NCI-H526 (cell line): Measurements from ENCODE around the gene AFAP1.

Experiments
- DNase-seq, 2 experiments: peaks; one replicate each; lab custom pipeline; 2025; lab: John Stamatoyannopoulos, UW

Gene AFAP1

DNA sequence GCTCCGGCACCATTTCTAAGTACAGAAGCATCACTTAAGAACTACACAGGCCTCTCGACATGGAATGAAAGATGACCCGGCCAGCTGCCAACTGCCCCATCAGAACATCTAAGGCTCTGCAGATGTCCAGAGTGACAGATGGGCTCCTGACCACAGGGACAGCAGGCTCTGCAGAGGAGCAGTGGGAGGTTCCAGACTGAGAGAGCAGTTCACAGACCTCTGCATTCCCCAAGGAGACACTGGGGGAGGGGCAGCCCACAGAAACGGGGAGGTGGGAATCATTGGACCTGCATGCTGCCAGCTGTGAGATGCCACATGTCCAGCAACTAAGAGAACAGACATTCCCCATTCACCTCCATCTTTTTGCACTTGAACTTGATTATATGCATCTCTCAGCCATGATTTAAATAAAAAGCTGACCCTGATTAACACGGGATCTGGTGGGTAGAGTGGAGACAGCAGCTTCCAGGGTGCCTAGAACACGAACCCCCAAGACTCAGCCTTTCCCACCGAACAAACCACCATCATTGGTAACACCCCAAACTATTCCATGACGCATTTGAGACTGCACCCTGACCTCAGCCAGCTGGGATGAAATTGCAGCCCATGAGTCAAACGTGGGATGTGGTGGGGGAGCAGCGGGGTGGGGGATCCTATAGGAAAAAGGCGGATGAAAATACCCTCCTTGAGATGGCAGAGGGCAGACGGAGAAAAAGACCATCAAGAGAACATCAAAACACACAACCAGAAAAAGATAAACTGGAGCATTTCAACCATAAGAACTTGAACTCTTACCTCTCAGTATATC, 47.2 kb downstream of the AFAP1 start:
- DNase-seq: no peak

DNA sequence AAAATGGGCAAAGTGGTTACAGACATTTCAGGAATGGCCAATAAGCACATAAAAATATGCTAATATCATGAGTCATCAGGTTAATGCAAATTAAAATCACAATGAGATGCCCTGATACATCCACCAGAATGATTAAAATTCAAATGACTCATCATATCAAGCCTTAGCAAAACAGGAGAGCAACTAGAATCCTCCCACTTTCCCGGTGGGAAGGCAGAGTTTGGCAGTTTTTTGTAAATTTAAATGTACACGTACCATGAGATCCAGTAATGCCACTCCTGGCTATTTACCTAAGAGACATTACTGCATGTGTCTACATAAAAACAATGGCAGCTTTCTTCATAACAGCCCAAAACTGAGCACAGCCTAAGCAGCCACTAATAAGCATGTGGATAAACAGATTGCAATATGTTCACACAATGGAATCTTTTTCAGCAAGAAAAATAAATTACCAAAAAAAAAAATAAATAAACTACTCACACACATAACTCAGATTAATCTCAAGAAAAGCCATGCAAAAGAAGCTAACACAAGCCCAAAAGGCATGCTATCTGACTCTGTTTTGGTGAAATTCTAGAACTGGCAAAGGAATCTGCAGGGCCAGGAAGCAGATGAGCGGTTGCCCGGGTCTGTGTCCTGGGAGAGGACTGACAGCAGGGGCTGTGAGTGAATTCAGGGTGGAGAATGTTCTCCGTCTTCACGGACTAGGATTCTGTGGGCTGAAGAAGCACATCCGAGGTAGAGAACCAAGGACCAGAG, 48.8 kb downstream of the AFAP1 start:
- peak; percentile 73 to 75 for DNase-seq

DNA sequence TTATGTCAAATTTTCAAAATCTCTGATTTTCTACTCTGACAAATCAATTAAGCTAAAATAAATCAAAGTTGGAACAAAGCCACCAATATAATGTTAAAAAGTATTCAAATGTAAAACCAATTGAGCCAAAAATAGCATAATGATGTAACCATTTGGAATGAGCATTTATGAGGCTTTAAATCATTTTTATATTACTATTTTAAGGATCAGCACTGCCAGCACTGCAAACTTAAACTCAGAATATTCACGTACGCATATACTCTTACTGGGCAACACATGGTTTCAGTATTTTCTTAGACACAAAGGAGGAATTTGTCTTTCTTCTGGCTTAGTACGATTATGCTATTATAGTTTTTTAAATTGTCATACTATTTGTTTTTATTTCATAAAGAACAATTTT, 52.2 kb downstream of the AFAP1 start:
- DNase-seq: no peak

DNA sequence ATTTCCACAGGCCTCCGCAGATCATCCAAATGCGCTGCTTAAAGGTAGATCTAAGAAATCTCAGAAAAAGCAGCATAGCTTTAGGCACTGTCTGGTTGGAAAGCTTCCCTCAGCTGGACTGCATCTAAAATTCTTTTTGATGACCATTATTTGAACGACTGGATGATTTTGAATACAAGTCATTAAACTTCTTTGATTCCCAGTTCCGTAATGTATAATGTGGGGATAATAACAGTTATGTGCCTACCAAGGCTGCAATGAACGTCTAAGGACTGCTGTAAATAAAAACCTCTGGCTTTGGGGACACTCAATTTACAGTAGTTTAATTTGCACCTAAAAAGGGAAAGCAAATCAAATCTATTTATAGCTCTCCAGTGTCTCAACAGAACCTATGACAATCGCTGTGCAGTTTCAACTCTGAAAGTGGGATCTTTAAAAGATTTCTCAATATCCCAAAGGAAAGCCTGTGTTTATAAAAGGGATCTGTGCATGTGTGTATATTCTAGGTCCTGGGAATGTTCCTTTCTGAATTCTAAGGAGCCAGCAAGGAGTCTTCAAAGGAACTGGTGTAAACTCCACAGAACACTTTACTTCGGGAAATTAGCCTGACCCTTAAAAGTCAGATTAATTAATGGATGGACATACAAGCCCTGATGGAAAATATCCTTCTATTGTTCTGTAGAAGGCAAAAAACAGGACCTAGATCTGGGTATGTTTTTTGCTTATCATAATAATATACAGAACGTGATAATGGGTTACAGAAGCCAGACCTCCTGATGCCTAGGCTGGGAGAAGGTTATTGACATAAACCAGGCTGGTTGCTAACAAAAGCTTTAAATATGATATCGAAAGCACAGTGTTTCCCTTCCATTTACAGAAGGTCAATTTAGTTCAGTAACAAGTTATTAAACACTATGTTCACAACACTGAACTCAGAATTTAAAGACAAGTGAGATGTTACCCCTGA, 53.4 kb downstream of the AFAP1 start:
- DNase-seq: no peak

DNA sequence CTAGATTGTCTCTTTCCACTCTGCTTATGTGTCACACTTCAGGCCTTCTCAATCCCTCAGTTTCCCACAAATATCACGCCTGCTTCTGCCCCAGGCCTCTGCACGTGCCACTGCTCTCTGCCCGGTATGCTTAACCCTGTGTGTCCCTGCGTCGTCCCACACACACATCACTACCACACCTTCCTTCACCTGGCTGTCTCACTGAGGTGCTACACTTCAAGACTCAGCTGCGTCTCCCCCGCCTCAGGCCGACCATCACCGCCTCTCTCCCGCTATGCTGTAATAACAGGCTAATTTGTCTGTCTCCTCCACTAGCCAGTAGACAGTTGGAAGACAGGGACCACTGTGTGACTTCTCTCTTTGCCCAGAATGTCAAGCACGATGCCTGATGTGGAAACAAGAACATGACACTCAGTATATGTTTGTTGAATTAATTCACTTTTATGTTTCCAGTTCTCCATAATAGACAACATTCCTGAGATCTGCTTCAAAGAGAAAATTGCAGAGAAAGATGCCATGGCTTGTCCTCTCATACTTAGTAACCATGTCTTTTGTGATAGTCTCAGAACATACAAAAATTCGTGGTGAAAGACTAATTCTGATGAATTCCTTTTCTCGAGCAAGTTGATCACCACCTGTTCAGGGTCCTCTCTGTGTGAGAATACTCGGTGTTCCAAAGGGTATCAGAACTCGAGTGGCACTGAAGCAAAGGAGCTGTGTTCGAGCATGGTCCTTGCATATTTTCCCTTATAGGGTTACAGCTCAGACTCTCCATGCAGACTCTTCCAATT, 54.2 kb downstream of the AFAP1 start:
- DNase-seq: no peak

DNA sequence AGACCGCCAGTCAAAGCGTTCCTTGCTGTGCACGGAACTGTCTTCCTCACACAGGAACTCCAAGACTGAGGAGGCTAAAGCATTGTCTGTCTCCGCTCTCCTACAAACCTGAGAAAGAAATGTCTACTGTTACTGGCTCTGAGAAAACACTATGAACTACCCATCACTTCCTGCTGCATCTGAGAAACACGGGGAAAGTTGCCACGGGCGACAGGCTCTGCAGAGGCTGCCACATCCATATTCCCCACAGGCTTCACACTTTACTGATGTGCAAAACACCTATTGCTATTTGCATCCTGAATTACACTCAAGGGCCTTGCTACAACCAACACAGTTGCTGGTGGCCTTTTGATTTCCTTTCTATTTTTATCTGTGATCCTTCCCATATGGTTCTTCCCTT, 59.0 kb downstream of the AFAP1 start:
- DNase-seq: peak; percentile 54 to 76

DNA sequence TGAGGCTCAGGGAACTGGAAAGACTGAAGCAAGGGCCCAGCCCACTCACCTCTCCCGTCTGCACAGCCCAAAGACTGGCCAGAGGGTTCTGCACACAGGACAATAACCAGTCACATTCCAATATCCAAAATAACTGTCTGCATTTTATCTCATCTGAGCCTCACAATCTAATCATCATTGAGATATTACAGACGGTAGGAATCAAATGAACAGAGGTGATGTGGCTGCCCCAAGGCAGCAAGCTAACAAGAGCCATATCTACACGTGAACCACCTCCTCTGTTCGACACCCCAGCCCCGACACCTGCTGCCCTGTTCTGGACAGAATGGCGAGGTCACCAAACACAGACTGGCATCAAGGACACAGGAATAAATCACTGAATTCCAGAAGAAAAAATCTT, 60.5 kb downstream of the AFAP1 start:
- DNase-seq: no peak

DNA sequence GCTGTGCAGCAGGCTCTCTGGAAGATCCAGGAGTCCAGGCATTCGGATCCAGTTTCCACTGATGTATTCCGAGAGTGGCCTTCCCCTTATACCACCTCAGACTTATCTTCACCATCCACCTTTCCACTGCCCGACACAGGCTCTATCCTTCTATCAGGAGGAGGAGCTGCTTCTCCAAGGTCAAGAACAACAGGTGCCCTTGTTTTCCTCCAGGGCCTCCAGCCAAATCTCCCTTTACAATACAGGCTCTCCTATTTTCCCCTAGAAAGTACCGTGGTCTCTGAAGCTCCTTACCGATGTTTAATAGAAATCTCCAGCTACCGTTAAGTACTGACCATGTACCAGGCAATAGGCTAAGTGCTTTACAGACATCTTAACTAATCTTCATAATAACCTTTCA, 61.3 kb downstream of the AFAP1 start:
- no peak for DNase-seq

DNA sequence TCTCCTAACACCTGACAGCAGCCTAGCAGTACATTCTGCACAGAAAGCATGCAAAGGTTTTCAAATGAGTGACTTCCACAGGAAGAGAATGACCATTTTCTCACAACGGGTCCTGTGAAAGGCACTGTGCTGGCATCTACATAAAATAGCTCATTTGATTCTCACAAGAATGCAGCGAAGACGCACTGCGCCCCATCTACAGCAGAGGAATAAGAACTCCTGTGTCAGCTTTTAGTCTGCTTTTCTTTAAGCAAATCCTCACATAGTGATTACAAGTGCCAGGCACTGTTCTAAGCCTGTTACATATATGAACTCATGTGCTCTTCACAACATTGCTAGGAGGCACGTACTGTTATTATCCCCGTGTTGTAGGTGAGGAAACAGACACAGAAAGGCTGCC, 62.5 kb downstream of the AFAP1 start:
- DNase-seq: no peak

DNA sequence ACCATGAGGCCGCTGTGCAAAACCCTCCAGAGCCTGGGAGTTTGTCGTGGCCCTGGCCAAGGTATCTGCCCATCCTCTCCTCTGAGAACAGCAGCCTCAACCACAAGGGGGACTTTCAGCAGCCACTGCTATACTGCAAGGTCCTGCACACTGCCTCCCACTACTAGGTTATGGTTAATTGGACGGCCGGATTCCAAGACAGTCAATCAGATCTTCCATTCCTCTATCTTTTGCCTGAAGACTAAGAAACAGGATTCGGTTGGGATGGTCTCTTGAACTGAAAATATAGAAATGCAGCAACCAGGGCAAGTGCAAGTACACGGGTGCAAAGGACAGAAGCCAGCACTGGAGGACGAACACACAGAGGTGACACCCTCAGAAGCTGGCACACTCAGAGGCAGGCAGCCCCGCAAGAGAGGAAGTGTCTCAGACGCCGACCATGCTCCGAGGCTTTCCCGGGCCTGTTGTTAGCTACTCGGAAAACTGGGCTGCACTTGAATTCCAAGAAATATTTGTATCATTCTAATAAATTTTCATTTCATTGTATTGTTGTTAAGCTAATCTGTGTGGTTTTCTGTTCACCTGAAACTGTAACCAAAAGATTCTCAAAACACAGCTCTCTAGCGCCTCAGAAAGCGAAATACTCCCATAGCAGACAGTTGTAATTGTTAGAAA, 63.3 kb downstream of the AFAP1 start:
- peak in 1 of 2 experiments; percentile 11 for DNase-seq

DNA sequence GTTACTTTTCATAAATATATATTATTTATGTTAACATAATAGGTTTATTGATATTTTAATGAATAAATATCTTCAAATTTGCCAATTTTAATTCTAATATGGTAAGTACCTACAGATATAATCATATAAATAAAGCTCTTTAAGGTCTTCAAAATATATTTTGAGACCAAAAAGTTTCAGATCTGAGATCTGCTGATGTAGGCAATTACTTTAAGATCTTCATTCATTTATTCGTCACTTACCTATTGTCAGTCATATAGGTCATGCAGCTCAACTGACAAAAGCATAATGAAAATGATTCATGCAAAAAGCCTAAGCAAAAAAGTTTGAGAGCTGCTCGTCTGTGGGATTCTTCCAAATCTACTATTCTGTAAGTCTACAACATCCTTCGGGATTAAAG, 64.8 kb downstream of the AFAP1 start:
- no peak for DNase-seq

DNA sequence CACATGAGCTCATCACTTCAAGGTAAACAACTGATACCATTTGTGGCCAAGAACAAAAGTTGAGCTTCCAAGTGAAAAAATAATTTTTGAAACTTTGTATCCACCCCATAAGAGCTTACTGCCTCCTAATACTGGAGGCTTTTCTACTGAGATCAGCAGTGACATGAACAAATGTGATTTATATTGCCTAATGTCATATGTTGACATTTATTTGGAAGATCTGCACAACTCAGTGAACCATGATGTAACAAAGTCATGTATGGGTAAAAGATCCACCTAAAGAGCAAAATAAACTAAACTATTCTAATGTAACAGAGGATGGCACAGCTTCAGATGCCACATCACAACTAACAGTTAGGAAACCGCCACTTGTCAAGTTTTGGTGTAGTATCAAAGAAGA, 65.8 kb downstream of the AFAP1 start:
- DNase-seq: no peak

DNA sequence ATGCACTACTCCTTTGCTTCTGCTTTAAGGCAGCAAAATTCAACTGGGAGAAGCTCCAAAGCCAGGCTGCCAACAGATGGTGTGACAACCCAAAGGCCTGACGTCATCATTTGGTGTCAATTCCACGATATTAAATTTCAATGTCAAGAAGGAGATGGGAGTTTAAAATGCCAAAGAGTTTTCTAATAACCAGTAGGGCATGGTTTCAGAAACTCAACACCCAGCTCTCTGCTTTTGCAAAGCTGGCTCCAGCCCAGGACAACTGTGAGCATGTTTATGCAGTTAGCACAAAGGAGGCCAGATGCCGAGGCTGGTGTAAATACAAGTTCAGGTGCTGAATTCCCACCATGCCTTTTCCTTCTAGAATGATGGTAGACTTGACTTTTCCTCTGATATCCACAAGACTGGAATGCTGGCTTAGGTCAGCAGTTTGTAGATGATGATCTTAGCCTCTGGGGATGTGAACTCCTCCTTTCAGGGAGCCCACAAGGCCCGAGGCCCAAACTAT, 67.3 kb downstream of the AFAP1 start:
- DNase-seq: no peak

DNA sequence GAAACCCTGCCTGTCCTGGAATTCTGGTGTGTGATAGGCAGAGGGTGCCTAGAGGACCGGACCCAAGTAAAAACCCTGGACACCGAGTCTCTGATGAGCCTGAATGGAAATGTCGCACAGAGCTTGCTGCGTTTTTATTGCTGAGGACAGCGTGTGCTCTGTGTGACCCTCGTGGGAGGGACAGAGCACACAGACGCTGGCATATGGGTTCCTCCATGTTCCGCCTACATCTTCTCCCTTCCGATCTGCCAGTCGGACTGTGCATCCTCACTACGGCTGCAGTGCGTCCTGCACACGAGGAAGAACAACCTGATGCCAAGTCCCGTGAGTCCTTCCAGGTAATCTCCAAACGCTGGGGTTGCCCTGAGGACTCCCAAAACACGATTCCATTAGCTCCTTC, 68.3 kb downstream of the AFAP1 start:
- DNase-seq: no peak

DNA sequence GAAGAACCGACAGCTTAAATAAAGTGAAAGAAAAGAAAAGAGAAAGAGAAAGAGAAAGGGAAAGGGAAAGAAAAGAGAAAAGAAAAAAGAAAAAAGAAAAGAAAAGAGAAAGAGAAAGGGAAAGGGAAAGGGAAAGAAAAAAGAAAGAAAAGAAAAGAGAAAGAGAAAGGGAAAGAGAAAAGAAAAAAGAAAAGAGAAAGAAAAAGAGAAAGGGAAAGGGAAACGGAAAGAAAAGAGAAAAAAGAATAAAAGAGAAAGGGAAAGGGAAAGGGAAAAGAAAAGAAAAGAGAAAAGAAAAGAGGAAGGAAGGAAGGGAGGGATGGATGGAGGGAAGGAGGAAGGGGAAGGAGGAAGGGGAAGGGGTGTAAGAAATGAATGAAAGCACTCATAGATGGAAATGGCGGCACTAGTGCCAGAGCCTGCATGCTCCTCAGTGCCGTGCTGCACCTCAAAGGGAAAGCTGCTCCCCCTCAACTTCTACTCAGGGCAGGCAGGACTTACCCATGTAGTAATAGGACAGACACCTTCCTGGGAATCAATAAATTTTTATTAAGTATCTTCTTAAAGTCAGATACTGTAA, 70.7 kb downstream of the AFAP1 start:
- DNase-seq: no peak

DNA sequence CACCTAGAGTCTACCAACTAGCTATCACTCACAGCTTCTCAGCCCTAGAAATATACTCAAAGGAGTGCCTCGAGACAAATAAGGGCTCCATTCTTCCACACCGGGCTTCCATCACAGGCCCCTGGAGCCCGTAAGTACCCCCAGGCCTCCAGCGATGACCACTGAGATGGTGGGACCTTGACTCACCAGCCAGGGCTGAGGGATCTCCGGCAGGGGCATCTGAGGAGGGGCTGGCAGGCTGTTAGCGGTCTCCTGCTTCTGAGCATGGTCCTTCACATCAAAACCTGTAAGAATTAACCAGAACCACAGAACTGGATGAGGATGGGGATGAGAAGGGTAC, 71.3 kb downstream of the AFAP1 start:
- no peak for DNase-seq

DNA sequence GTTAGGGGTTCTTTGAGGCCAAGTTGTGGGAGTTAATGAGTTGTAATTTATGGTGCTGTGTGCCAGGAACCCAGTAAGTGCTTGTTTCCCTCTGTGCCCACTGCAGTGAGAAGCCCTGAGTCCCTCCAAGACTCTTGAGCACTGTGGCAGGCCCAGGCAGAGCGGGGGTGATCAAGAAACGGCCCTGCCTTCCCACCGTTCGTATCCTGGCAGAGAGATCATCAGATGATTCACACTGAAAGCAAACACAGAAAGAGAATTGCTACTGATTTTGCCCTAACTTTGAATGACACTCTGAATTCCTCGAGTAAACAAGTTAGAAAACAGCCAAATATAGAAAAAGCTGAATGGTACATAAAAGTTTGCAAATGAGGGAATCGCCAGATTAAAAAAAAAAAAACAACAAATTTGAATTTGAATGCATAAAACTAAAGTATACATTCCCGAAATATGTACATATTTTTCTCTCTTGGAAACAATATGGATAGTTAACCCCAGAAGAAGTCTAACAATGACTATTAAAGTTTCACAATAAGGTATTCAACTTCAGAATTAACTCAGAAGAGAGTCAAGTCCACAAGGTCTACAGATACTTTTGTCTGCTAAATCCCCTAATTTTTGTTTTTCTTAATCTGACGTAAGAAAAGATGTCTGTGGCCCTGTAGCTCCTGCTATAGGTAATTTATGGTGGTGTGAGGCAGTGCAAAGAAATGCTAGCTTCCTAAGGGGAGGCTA, 71.8 kb downstream of the AFAP1 start:
- DNase-seq: no peak

DNA sequence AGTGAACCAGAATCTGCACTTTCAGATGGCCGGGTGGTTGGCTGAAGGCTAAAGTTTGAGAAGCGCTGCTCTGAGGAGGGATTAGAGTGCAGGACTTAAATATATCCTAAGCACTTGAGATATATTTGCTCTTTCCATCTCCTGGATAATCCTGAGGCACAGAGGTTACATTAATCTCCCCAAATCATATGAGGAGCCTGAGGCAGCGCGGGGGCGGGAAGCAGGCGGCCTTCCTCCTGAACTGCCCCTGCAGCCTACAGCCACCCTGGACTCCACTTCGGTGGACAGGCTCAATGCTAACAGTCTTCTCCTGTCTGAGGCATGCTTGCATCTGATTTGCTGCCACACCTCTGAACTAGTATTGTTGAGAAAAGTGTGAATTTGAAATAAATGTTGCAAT, 72.5 kb downstream of the AFAP1 start:
- DNase-seq: no peak

DNA sequence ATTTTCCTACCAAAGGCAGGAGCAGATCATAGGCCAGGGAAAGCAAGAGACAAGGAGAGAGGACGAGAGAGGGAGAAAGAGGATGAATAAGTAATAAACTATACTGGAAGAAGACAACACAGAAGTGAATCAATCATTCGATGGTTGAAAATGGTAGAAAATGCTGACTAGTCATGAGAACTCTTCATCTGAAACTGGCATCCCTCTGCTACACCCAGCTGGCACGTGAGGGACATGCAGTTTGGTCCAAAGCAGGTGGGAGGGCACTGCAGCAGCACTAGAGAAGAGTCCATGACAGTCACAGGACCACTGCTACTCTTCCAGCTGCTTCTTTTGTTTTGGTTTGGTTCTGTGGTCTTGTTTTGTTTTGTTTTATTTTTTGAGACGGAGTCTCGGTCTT, 74.1 kb downstream of the AFAP1 start:
- no peak for DNase-seq

DNA sequence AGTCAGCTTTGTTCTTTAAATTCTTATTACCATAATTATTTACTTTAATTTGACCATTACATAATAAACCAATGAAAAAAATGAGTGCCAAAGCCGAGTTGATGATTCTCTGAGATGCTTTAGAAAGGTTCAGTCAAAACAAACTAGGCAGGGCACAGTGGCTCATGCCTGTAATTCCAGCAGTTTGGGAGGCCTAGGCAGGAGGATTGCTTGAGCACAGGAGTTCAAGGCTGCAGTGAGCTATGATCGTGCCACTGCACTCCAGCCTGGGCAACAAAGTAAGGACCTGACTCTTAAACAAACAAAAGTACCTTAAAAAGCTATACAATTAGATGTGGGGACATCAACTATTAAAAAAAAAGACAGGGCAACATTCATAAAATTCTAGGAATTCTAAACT, 75.0 kb downstream of the AFAP1 start:
- no peak for DNase-seq
